ENCODE results near the gene CRIM1.

CRIM1 gene

DNA sequence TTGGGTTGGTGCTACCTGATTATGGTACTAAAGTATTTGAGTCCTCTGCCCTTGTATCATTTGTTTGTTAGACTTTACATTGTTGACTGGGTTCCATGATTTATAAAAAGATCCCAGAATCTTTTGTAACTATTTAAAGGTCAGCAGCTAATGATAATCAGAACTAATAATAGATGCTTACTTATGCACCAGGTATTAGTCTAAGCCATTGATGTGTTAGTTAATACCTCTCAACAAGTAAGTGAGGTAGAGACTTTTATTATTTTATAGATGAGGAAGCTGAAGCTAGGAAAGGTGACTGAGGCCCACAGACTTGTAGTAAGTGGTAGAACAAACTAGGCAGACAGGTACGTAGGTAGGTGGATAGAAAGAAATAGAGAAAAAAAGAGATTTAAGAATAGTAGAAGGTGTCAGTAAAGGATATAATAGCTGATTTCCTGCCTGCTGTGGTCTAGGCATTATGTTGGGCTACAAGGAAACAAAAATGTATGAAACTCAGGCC lies 68.1 kb downstream of the CRIM1 start:
- DNase-seq (ENCODE audit: low read depth in 2 of 2) = no peak

DNA sequence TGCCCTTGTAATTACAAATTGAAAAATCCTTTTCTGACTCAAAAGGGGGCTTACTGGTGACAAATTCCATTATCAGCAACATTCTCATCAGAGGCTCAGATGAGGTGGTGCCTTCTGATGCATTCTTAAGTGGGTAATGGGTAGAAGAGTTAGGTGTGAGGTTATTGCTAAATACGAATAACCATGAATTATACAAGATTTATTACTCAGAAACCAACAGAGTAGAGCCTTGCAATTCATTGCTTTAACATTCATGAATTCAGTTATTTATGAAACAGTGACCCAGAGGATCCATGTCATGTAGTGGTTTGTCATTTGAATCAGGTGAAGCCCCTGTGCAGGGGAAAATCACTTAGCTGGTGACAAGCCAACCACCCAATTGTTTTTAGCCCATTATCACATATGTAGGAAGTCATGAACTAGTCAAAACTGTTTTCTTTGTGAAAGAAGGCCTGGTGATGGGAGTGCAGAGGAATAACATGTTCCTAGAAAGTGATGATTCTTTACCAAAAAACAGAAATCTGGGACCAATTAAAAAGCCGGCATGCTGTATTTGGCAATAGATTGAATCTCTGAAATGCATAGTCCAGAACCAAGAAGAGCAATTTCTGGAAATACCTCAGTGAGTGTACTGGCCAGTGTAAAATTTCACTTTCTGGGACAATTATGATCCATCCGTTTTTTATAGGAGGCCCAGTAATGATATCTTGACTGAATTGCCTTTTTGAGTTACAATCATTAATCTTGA lies 70.2 kb downstream of the CRIM1 start:
- DNase-seq (ENCODE audit: low read depth in 2 of 2) = no peak

- no peak for DNase-seq (ENCODE audit: low read depth in 2 of 2)
Measured at GRCh38 chr2:36427790-36428243, 72.2 kb downstream of the CRIM1 start.

- no peak for DNase-seq (ENCODE audit: low read depth in 2 of 2)
Measured at GRCh38 chr2:36430549-36430948, 75.0 kb downstream of the CRIM1 start.

DNA sequence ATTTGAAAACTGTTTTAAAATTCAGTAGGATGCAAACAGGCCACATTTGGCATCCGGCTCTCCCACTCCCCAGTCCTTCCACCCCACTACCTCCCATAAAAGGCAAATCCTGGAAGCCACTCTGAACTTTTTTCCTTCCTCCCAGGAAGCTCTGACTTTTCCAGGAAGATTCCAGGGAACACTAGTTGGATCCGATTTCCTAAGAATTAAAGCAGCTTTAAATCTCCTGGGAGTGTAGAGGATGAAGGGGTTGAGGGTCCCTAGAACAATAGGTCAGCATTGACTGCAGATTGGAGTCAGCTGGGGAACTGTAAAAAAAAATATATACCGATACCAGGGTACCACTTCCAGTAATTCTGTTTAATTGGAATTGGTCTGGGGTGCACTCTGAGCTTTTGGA lies 76.9 kb downstream of the CRIM1 start:
- DNase-seq (ENCODE audit: low read depth in 2 of 2) = no peak

DNA sequence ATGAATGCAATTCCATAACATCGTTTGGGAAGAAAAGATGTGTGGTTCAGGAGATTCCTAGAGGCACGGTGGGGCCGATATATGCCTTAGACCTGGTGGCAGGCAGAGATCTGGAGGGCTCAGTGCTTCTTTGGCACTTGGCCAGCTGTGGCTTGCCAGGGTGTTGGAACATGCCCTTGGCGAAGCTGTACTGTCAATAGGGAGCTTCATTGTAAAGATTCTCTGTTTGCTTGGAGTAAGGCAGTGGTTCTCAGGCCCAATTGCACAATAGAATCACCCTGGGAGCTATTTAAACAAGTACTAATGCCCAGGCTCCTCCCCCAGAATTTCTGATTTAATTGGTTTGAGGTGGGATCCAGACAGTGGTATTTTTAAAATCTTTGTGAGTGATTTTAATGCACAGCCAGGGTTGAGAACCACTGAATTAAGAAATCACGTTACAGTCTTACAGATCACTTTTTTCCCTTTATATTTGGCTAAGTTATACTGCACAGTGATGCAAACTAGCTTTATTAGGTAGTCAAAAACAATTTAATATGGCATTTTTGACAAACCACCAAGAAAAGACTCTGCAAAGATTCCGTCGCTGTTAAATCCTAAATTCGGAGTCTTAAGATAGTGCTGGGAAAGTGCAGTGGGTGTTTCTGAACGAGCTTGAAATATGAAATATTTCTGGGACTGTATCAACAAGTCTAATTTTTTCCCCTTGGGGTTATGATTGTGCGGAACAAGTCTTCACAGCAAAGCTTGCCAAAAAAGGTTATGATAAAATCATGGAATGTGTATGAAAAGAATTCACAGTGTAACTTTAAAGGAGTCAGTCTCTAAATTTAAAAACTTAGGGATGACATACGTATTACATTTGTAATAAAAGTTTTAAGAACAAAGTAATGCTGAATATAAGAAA lies 78.0 kb downstream of the CRIM1 start:
- no peak for DNase-seq (ENCODE audit: low read depth in 2 of 2)

GRCh38 chr2:36438449-36438977 lies 82.9 kb downstream of the CRIM1 start:
- no peak for DNase-seq (ENCODE audit: low read depth in 2 of 2)

DNA sequence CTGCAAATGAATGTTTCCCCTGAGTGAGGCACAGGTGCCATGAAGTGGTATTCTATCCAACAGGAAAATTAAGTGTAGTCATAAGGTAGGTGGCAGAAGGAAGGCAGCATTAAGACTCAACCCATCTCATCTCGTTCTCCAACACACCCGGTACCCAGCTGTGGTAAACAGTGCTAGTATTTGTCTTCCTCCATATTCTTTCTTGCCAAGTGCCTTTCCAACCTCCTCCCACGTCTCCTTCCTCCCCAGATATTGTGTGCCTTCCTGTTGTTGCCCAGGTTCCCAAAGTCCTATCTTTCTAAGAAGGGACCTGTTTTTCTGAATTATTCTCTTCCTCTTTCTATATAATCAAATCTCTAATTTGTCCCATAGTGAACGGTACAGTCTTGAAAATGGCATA lies 83.5 kb downstream of the CRIM1 start:
- no peak for DNase-seq (ENCODE audit: low read depth in 2 of 2)

GRCh38 chr2:36441065-36441625 lies 85.6 kb downstream of the CRIM1 start:
- no peak for DNase-seq (ENCODE audit: low read depth in 2 of 2)

- DNase-seq (ENCODE audit: low read depth in 2 of 2) = no peak
Measured at GRCh38 chr2:36441816-36442215, 86.2 kb downstream of the CRIM1 start.

DNA sequence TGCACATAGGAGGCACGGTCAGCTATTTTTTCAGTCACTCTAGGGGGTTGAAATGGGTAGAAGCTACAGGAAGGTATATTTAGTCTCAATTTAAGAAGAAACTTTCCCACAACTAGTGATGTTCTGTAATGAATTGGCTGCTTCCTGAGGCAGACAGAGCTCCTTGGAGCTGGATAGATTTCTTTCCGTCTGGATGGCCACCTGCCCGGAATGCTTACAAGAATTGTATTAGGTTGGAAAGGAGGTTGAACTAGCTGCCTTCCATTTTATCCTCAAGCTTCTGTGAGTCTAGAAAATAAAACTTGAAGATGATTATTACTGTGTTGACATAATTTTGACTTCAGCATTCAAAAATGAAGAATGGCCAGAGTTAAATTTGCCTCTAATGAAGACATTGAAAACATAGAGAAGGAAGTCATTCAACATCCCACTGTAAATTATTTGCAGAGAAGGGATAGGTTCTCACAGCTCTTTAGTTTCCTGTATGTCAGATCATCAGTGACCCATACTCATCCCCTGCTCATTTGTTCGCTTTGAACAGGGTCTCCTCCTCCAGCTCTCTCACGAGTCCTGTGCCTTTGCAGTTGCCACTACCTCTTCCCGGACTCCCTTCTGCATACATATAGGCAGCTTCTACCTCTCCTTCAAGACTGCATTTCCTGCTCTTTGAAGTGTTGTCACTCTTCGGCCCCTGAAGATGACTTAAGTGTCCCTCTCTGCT lies 88.8 kb downstream of the CRIM1 start:
- DNase-seq (ENCODE audit: low read depth in 2 of 2) = no peak

- no peak for DNase-seq (ENCODE audit: low read depth in 2 of 2)
Measured at GRCh38 chr2:36445185-36445866, 89.7 kb downstream of the CRIM1 start.

DNA sequence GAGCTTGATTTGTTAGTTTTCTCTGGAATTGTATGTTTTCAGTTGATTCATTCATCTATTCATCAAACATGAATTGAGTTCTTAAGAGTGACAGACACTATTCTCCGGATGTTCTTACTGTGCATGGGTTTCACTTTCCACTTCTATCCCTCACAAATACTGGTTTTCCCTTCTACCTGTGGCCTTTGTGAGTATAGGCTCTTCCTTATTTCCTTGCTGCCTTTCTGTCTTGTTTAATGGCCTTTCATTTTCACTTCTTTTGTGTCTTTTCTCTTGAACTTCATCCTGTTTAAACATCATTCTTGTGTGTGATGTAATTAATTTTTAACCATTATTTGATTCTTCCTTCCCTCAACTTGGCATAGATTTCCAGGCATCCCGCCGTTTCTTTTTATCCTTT lies 90.7 kb downstream of the CRIM1 start:
- no peak for DNase-seq (ENCODE audit: low read depth in 2 of 2)

GRCh38 chr2:36449213-36449612 lies 93.6 kb downstream of the CRIM1 start:
- DNase-seq (ENCODE audit: low read depth in 2 of 2) = no peak

DNA sequence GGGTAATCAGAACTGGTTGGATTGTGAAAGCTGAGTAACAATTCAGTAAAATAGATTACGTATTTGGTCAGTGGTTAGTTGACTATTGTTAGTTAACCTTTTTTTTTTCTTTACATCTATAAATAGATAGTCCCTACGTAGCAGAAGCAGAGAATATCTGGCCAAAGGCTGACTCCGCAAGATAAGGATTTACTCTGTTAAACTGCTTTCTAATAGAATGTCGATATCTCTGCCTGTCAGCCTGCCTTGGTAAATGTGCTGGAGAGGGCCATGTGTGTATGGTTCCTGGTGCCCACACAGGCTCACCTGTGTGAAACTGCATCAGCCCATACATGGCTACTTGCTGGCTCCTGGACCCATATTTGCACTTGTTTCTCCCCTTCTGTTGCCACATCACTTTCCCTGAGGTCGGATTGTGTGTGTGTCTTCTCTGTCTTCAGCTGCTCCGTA lies 94.4 kb downstream of the CRIM1 start:
- DNase-seq (ENCODE audit: low read depth in 2 of 2) = no peak

GRCh38 chr2:36450466-36451196 lies 95.1 kb downstream of the CRIM1 start:
- no peak for DNase-seq (ENCODE audit: low read depth in 2 of 2)

DNA sequence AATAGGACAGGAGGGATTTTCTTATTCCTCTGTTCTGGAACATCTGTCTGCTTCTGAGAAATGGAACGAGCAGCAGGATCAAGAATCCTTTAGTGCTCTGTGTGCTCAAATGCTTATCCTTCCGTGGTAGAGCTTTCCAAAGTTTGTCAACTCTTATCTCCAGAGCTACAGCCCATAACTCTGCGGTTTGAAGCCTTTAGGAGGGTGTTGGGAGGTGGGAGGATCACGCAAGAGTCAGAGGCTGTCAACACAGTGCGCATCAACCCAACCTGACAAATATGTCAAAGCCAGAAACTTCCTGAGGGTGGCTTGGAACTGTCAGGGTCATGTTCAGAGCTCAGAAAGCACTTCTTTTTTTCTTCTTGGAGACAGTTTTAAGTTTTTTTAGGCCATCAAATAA lies 95.9 kb downstream of the CRIM1 start:
- no peak for DNase-seq (ENCODE audit: low read depth in 2 of 2)

DNA sequence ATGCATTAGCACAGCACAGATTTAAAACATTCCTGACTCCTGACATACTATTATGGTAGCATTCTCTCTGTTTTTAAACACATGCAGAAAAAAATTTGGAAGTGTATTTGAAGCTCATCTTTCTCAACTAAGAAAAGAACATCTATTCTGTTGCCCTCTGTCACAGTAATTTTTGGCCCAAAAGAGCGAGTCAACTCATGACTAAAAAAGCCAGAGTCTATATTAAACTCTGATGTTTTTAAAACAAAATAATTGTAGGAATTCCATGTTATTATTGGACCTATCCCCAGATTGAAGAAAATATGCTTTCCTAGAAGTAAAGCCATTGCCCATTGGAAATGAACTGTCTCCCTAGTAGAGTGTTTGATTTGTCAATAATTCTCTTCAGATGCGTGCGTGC lies 96.7 kb downstream of the CRIM1 start:
- DNase-seq (ENCODE audit: low read depth in 2 of 2) = no peak

GRCh38 chr2:36453652-36454051 lies 98.1 kb downstream of the CRIM1 start:
- DNase-seq (ENCODE audit: low read depth in 2 of 2) = no peak

GRCh38 chr2:36455011-36455410 lies 99.4 kb downstream of the CRIM1 start:
- DNase-seq (ENCODE audit: low read depth in 2 of 2) = no peak

Measured in activated CD4-positive, alpha-beta T cell treated with anti-CD3 and anti-CD28 coated beads for 24 hours (primary cell).